HG02588 (cell line): ENCODE measurements around the gene SPOCD1.
"Not testable (repeated sequence)": the region's sequence is repeated elsewhere in the genome, so short reads cannot be mapped to it uniquely, and the experiment has no call there.

Experiments used
- ATAC-seq: cut with Tn5 transposase; IDR thresholded peaks from one replicate; pipeline ENCODE4 v1.9.1; 2021; ENCODE audit warnings: mild to moderate bottlenecking, moderate library complexity; ENCODE audit not compliant: unreplicated experiment

SPOCD1 gene

DNA sequence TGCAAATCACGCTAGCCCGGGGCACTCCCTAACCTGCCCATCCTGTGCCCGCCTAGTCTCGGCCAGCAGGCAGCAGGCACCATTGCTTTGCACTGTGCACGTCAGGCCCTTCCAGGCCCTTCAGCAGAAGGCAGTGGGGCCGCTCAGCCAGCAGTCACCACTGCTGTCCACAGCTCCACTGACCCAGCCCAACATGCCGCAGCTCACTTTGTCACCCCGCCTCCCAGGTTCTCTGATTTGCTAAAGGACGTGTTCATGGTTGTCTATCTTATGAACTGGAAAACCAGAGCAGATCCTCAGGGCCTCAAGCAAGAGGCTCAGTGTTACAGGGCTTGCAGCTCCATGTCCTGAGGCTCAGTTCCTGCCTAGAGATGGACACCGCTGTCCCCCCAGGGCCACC is 14.2 kb upstream of the SPOCD1 start:
- ATAC-seq = no peak

DNA sequence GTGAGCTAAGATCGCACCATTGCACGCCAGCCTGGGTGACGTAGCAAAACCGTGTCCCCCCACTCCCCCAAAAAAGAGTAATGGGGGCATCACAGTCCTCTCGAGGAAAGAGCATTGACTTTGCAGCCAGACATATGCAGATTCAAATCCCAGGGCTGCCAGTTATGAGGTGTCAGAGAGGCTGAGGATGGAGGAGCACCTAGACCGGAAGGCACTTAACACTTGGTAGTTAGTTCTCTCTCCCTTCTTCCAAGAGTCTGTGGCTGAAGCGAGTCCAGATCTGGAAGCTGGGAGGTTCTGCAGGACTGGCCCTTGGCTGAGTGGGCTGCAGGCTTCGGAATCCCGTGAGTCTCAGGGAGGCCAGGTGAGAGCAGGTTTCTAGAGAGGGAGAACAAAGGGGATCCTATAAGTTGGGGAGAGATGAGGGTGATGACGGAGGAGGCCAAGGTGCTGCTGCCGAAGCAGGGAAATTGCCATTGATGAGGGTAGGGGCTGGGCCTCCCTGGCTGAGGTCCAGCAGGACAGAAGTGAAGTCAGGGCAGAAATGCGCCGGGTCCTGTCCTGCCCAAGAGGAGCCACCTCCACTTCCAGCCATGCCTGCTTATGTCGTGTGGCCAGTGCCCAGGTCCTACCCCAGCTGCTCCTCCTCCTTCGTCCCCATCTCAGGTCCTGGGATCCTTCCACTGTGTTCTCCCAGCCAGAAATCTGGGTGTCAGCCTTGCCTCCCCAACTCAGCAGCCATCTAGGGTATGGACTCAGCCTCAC is 13.3 kb upstream of the SPOCD1 start:
- ATAC-seq = no peak

GRCh38 chr1:31828341-31828740 is 12.5 kb upstream of the SPOCD1 start:
- no peak for ATAC-seq

- no peak for ATAC-seq
Measured at GRCh38 chr1:31823780-31824179, 8.0 kb upstream of the SPOCD1 start.

DNA sequence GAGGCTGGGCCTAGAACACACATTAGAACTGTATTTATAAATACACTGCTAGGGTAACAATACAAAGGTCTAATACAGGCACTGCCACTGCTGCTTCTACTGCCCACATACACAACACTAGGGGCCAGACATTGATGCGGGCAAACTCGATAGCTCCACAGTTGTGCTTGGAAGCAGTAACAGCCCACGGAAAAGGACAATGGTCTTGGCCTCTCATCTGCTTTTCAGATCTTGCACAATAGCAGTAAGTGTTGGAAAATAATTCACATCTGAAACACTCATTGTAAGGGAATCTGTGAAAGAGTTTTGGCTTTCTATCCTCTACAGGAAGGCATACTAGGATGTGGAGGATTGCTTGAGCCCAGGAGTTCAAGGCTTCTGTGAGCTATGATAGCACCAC is 6.9 kb upstream of the SPOCD1 start:
- ATAC-seq = no peak

DNA sequence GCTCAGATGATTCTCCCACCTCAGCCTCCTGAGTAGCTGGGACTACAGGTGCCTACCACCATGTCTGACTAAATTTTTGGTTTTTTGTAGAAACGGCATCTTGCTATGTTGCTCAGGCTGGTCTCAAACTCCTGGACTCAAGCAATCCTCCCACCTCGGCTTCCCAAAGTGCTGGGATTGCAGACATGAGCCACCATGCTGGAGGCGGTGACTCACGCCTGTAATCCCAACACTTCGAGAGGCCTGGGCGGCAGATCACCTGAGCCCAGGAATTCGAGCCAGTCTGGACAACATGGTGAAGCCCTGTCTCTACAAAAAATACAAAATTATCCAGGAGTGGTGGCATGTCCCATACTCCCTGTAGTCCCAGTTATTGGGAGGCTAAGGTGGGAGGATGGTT is 4.4 kb upstream of the SPOCD1 start:
- ATAC-seq = not testable (repeated sequence)

DNA sequence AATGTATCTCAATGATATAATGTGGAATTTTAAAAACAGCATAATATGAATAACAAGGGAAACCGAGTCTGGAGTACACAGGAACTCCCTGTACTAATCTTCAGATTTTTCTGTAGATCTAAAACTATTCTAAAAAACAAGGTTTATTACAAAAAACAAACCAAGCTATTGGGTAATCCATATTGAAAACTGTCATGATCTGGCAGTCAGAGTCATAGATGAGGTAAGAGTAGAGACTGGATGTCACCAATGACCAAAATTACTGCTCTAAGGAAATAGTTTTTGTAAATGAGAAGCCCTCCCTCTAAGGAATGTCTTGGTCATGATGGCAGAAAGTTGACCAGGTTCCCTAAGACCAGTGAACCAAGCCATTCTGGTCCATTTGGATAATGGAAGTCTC is 2.4 kb upstream of the SPOCD1 start:
- no peak for ATAC-seq

DNA sequence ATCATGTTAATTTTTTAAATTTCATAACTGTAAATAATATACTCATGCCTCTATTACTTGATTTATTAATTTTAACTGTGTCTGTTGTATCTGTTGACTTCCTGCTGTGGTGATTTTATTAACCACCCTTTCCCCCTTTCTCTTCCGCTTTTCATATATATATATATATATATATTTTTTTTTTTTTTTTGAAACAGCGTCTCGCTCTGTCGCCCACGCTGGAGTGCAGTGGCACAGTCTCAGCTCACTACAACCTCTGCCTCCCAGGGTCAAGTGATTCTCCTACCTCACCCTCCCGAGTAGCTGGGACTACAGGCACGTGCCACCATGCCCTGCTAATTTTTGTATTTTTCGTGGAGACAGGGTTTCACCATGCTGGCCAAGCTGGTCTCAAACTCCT is 1.1 kb upstream of the SPOCD1 start:
- ATAC-seq = not testable (repeated sequence)

DNA sequence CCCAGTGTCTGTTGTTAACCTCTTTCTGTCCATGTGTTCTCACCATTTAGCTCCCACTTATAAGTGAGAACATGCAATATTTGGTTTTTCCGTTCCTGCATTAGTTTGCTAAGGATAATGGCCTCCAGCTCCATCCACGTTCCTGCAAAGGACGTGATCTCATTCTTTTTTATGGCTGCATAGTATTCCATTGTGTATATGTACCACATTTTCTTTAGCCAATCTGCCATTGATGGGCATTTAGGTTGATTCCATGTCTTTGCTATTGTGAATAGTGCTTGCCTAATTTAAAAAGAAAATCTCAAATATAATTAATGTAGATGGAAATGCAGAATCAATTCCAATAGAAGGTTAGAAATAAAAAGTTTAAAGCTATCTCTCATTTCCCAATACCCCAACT is 679 bp upstream of the SPOCD1 start:
- ATAC-seq = not testable (repeated sequence)

GRCh38 chr1:31815307-31815645 is 546 bp downstream of the SPOCD1 start:
- ATAC-seq = no peak

- no peak for ATAC-seq
Measured at GRCh38 chr1:31814631-31815306, 1.1 kb downstream of the SPOCD1 start.

DNA sequence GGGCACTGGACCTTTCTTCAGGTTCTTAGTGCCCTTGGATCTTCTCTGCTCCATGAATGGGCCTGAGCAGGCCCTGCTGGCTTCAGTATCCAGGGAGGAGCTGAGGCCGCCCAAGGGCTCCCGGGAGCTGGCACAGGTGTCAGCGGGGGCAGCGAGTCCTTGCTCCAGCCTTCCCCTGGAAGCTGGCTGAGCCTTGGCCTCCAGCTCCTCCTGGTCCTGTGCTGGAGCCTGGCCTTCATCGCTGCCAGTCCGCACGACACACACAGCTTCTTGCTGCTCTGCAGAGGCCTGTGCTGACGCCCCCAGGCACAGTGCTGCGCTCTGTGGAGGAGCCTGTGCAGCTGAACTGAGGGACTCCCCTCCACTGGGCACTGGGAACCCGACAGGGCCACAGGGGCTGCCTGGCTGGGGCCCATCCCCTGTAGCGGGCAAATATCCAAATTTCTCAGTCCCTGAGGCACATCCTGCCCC is 1.7 kb downstream of the SPOCD1 start:
- ATAC-seq = no peak

DNA sequence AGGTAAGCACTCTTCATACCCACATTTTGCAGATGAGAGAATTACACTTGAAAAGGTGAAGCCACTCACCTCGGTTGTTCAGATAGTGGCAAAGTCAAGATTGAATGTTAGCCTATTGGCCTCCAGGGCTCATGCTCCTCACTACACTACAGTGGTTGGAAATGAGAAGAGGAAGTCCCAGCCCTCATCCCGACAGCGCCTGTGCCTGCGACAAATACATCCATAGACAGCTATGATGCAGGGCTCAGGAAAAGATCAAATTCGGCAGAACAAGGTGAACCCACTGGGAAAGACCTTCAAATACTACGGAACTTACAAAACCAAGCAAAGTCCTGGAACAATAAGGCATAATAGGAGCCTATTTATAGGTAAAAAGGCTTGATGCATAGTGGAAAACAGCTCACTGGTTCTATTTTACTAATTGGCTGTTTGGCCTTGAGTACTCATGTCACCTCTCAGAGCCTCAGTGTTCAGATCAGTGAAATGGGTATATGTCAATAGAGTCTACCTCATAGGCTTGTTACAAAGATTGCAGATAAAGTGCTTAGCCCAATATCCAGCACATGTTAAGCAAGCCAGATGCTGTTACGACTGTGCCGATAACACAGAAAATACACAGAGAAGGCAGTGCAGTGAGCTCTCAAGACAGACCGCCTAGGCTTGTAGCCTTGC is 3.5 kb downstream of the SPOCD1 start:
- ATAC-seq = no peak

GRCh38 chr1:31811605-31812004 is 4.2 kb downstream of the SPOCD1 start:
- no peak for ATAC-seq

DNA sequence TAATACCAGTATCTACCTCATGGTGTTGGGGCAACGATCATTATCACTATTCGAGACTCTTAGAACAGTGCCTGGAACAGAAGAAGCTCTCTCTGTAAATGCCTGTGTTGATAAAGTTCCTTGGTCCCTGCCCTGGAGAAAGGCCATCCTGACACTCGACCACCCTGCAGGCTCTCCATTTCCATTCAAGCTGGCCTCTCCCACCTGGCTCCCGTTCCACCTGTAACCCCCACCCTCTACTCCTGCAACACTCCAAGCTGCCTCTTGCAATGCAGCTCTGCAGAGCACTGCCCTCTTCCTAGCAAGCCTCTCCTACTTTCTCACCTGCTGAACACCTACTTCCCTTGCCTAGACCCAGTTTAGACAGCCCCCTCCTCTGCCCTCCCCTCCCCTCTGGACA is 6.1 kb downstream of the SPOCD1 start:
- no peak for ATAC-seq

DNA sequence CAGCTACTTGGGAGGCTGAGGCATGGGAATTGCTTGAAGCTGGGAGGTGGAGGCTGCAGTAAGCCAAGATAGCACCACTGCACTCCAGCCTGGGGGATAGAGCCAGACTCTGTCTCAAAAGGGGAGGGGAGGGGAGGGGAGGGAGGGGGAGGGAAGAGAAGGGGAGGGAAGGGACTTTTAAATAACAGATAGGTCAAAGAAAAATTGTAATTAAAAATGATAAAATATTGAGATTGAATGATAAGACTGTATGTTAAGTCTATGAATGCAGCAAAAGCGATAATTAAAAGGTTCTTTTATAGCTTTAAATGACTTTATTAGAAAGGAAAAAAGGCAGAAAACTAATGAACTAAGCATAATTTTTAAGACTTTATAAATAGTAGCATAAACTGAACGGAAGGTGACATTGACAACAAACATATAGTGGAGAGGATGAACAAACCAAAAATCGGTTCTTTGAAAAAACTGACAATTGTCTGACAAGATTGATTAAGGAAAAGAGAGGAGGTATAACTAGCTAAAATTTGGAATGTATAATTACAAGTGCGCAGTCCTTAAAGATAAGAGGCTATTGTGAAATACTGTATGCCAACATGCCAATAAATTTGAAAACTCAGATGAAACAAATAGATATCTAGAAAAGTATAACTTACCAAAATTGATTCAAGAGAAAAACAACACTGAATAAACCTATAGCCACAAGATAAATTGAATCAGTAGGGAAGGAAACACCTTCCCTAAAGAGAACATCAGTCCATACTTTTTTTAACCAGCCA is 8.4 kb downstream of the SPOCD1 start:
- ATAC-seq = no peak

- ATAC-seq = no peak
Measured at GRCh38 chr1:31805318-31805717, 10.5 kb downstream of the SPOCD1 start.

- no peak for ATAC-seq
Measured at GRCh38 chr1:31804098-31804497, 11.7 kb downstream of the SPOCD1 start.

DNA sequence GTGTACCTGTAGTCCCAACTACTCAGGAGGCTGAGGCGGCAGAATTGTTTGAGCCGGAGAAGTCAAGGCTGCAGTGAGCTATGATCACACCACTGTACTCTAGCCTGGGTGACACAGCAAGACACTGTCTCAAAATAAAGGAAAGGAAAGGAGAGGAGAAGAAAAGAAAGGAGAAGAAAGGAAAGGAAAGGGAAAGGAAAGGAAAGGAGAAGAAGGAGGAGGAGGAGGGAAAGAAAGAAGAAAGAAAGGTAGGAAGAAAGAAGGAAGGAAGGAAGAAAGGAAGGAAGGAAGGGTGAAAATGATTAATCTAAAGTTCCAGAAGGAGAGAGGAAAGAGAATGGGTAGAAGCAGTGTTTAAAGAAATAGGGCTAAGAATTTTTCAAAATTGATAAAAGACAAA is 12.2 kb downstream of the SPOCD1 start:
- ATAC-seq = no peak

GRCh38 chr1:31802190-31803150 is 13.4 kb downstream of the SPOCD1 start:
- no peak for ATAC-seq
